SK-N-SH (cell line): ENCODE data around the gene ANXA11. TPM values are rescaled to one million over a fixed set of nuclear protein-coding genes. Genes with fewer than 3 reads are reported as not detected.
A peak's percentile ranks its signal among the peaks of the same experiment; 100 is the strongest.

Experiments
- CTCF ChIA-PET: fragments of 300-600, 350-600 bp; formaldehyde crosslinking; extraction: SDS; loops from one replicate; lab custom pipeline; 2021; lab: Yijun Ruan, JAX
- POLR2A ChIA-PET: fragments of 350-600 bp; sonication (Branson Sonifier 250); formaldehyde crosslinking; extraction: SDS; loops from one replicate; lab custom pipeline; 2020; ENCODE audit warnings: antibody characterized with exemption, inconsistent platforms; lab: Yijun Ruan, JAX
- DNase-seq: peaks from one replicate; pipeline ENCODE4 v3.0.0; 2012
- H2AFZ ChIP-seq: fragments of 200-600 bp; sonication (generic); 2 replicates; pipeline ENCODE4 v1.8.1; 2016; ENCODE audit warnings: antibody characterized with exemption, mild to moderate bottlenecking, low read depth
- H3F3A ChIP-seq: fragments of 200-600 bp; sonication (generic); replicated peaks from 2 replicates; pipeline ENCODE3; 2016; ENCODE audit warnings: antibody characterized with exemption, mild to moderate bottlenecking; ENCODE audit not compliant: insufficient read depth
- H3K27ac ChIP-seq, 2 experiments: fragments of 200-500 bp in 1 of 2; fragments of 200-600 bp in 1 of 2; sonication (Bioruptor generic) in 1 of 2; sonication (generic), shearing (Covaris generic) in 1 of 2; 2 replicates each; pipeline versions ENCODE4 v1.5.1 to v1.6.1; 2014 to 2016; ENCODE audit warnings: low read depth in 2 of 2, inconsistent platforms in 1 of 2, low read length in 1 of 2, mild to moderate bottlenecking in 1 of 2, mixed read lengths in 1 of 2
- H3K27me3 ChIP-seq: fragments of 200-600 bp; sonication (generic), shearing (Covaris generic); 2 replicates; pipeline ENCODE4 v1.6.1; 2016; ENCODE audit warnings: mixed run types; ENCODE audit not compliant: insufficient read depth
- H3K36me3 ChIP-seq, 2 experiments: fragments of 200-500 bp in 1 of 2; fragments of 200-600 bp in 1 of 2; sonication (Bioruptor generic) in 1 of 2; sonication (generic) in 1 of 2; replicated peaks in 1 of 2; 2 replicates each; pipeline versions ENCODE3 to v1.5.1; 2014 to 2016; ENCODE audit warnings: low read length in 1 of 2, mild to moderate bottlenecking in 1 of 2; ENCODE audit not compliant: insufficient read depth in 2 of 2, control insufficient read depth in 1 of 2
- H3K4me1 ChIP-seq, 2 experiments: fragments of 200-500 bp in 1 of 2; fragments of 200-600 bp in 1 of 2; sonication (Bioruptor generic) in 1 of 2; sonication (generic), shearing (Covaris generic) in 1 of 2; 2 replicates each; pipeline versions ENCODE4 v1.5.1 to v1.6.1; 2014 to 2016; ENCODE audit warnings: low read depth in 1 of 2, low read length in 1 of 2, mixed run types in 1 of 2; ENCODE audit not compliant: insufficient read depth in 2 of 2, control insufficient read depth in 1 of 2
- H3K4me2 ChIP-seq: fragments of 200-600 bp; sonication (generic), shearing (Covaris generic); 2 replicates; pipeline ENCODE4 v1.6.1; 2017; ENCODE audit warnings: mixed run types
- H3K4me3 ChIP-seq, 2 experiments: fragments of 200-500 bp in 1 of 2; fragments of 200-600 bp in 1 of 2; sonication (Bioruptor generic) in 1 of 2; sonication (generic), shearing (Covaris generic) in 1 of 2; 2 replicates each; pipeline versions ENCODE4 v1.5.1 to v1.8.1; 2014 to 2016; ENCODE audit warnings: low read depth in 2 of 2, inconsistent platforms in 1 of 2, low read length in 1 of 2, mild to moderate bottlenecking in 1 of 2, mixed read lengths in 1 of 2, moderate library complexity in 1 of 2
- H3K79me2 ChIP-seq: fragments of 200-600 bp; sonication (generic); 2 replicates; pipeline ENCODE4 v1.8.1; 2017; ENCODE audit warnings: mild to moderate bottlenecking; ENCODE audit not compliant: insufficient read depth
- H3K9ac ChIP-seq: fragments of 200-600 bp; sonication (generic); 2 replicates; pipeline ENCODE4 v1.6.1; 2017; ENCODE audit warnings: mixed run types
- H3K9me2 ChIP-seq: fragments of 200-600 bp; sonication (generic); 2 replicates; pipeline ENCODE4 v1.6.1; 2017; ENCODE audit warnings: mixed run types
- H3K9me3 ChIP-seq: fragments of 200-600 bp; sonication (generic); 2 replicates; pipeline ENCODE4 v1.6.1; 2017; ENCODE audit warnings: mixed run types, mild to moderate bottlenecking, moderate library complexity
- H4K20me1 ChIP-seq: fragments of 200-600 bp; sonication (generic); 2 replicates; pipeline ENCODE4 v1.6.1; 2017; ENCODE audit warnings: mild to moderate bottlenecking, mixed run types; ENCODE audit not compliant: insufficient read depth
- EP300 ChIP-seq, 2 experiments: IDR thresholded peaks; 2 replicates each; pipeline versions ENCODE4 v1.4.0 to v1.6.1; 2012; ENCODE audit warnings: borderline replicate concordance in 1 of 2, low read depth in 1 of 2, low read length in 1 of 2
- FOXM1 ChIP-seq: IDR thresholded peaks from 2 replicates; pipeline ENCODE4 v1.4.0; 2012; ENCODE audit warnings: low read depth, mild to moderate bottlenecking
- GABPA ChIP-seq: IDR thresholded peaks from 2 replicates; pipeline ENCODE4 v1.4.0; 2012; ENCODE audit warnings: low read depth, mild to moderate bottlenecking
- JUND ChIP-seq: IDR thresholded peaks from 2 replicates; pipeline ENCODE4 v1.4.0; 2012
- MXI1 ChIP-seq: IDR thresholded peaks from 2 replicates; pipeline ENCODE4 v1.6.1; 2012; ENCODE audit warnings: mild to moderate bottlenecking, low read depth, low read length, improper control_type of control experiment
- NRF1 ChIP-seq: IDR thresholded peaks from 2 replicates; pipeline ENCODE4 v1.6.1; 2012; ENCODE audit warnings: low read depth, mild to moderate bottlenecking, low read length
- POLR2AphosphoS5 ChIP-seq: IDR thresholded peaks from 2 replicates; pipeline ENCODE4 v1.6.1; 2012; ENCODE audit warnings: low read depth, low read length
- RAD21 ChIP-seq: IDR thresholded peaks from 2 replicates; pipeline ENCODE4 v1.6.1; 2012; ENCODE audit warnings: mild to moderate bottlenecking, low read length
- SIN3A ChIP-seq: IDR thresholded peaks from 2 replicates; pipeline ENCODE4 v1.6.1; 2012; ENCODE audit warnings: low read depth, mild to moderate bottlenecking, low read length, moderate library complexity, borderline replicate concordance
- TAF1 ChIP-seq: IDR thresholded peaks from 2 replicates; pipeline ENCODE4 v1.6.1; 2012; ENCODE audit warnings: low read depth, mild to moderate bottlenecking, low read length, moderate library complexity, borderline replicate concordance
- TEAD4 ChIP-seq: IDR thresholded peaks from 2 replicates; pipeline ENCODE4 v1.4.0; 2012; ENCODE audit warnings: mild to moderate bottlenecking, borderline replicate concordance; ENCODE audit not compliant: insufficient read depth
- YY1 ChIP-seq: IDR thresholded peaks from 2 replicates; pipeline ENCODE4 v1.4.0; 2012; ENCODE audit warnings: low read depth, mild to moderate bottlenecking
- WGBS: methylation state at CpG from one replicate; pipeline ENCODE4 v1.1.6; 2017; ENCODE audit warnings: low lambda C conversion rate; 5-methylcytosine and 5-hydroxymethylcytosine counted together
- polyA plus RNA-seq, 3 experiments: library from polyadenylated mRNA; depleted of rRNA; stranded (reverse); fragments of >200 nt; gene quantifications; 2 replicates each; pipeline ENCODE4 v1.2.3, GENCODE V29; 2012
- TF ChIP-seq, protein P1 (sequence below): IDR thresholded peaks from 2 replicates; pipeline ENCODE4 v1.4.0; 2012; ENCODE audit warnings: low read depth
- TF ChIP-seq, protein P2 (sequence below): IDR thresholded peaks from 2 replicates; pipeline ENCODE4 v1.4.0; 2012; ENCODE audit warnings: low read depth, borderline replicate concordance
- TF ChIP-seq, protein P3 (sequence below): fragments of 200-600 bp; sonication (generic); IDR thresholded peaks from 2 replicates; pipeline ENCODE4 v1.6.1; 2017; ENCODE audit warnings: antibody characterized with exemption, mild to moderate bottlenecking, moderate library complexity
- TF ChIP-seq, protein P4 (sequence below): fragments of 150-350 bp; IDR thresholded peaks from 2 replicates; pipeline ENCODE4 v1.6.1; 2017; ENCODE audit warnings: antibody characterized with exemption, low read length, low read depth, borderline replicate concordance

ANXA11 gene
- polyA plus RNA-seq, 1 of the 3 experiments (the other 2 are of a cell fraction): 53.6 TPM

DNA sequence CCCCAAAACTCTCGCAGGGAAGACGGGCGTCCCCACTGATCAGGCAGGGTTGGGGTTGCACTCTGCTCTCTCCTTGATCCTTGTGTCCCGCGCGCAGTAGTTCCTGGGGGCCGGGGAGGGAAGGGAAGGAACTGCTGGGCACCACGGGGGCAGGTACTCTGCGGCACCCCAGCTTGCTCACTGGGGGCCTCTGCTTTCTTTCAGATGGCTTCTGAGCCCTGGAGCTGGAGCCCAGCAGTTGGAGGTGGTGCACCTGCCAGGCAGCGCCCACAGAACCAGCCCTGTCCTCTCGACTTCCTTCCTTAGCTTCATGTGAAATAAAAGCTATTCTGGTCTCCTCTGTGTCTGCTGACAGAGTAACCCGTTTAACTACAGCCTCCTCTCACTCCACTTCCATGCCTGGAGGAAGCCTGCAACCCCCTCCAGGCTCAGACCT, 60.6 kb downstream of the ANXA11 start:
- Histone ChIP-seq H3K9ac (no peak overlapping the region), H3K4me1 (peaks cover 4 to 9% of the 10 kb centered on the region in 2 experiments; a peak in 2 of 4 replicates), H3K4me2 (0 out of 2 replicates have a peak overlapping the region, but pooled peaks have one; percentile 79), H3K27me3 (no peaks in the 10 kb centered on the region), H3K9me3 (0 out of 2 replicates have a peak, but pooled peaks cover 4% of the 10 kb centered on the region), H3K9me2 (no peaks in the 10 kb centered on the region), H3F3A (no peaks in the 10 kb centered on the region), H4K20me1 (no peaks in the 10 kb centered on the region), H3K36me3 (peaks cover 0 to 12% of the 10 kb centered on the region in 2 experiments), H3K79me2 (no peaks in the 10 kb centered on the region), H3K27ac (no peak overlapping the region), H2AFZ (no peak overlapping the region), H3K4me3 (no peak overlapping the region)
- DNase-seq: no peak
- CTCF ChIA-PET: interaction anchor here (0.6 to 5.8 kb wide), 23 partner anchors 8 to 606 kb away, joined by 3 to 93 read pairs (median 6); no protein-coding TSS in a partner anchor
- TF ChIP-seq FOXM1 (no peak), POLR2AphosphoS5 (0 out of 2 replicates have a peak, but pooled peaks have one; percentile 32), MXI1 (no peak)
- WGBS: 54% methylated on average over 4 of the region's 12 CpGs
- POLR2A ChIA-PET: no interaction called here

DNA sequence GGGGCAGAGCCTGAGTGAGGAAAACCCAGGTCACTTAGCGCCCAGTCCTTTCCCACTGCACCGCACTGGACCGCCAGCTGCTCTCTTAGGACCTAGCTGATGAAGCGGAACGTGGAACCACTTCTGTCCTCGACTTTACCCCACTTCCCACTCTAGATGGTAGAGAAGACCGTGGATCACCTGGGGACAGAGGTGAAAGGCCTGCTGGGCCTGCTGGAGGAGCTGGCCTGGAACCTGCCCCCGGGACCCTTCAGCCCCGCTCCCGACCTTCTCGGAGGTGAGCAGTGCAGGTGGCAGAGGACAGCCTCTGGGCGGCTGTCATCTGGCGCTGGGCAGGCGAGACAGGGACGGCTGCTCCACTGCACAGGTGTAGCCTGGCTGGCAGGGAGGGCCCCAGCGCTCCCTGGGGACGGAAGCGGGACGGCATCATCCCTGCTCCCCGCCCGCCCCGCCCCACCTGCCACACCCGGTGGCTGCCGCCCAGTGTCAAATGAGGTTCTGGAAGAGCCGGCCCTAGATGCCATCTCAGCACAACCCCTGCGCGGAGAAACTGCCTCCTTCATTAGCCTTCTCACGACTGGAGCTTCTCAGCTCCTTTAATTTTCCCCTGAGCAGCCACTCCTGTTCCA, 61.2 kb downstream of the ANXA11 start:
- H3K9ac ChIP-seq: no peak overlapping the region
- DNase-seq: peak; percentile 46
- no peaks in the 10 kb centered on the region for H3K27me3 ChIP-seq
- H3K9me2 ChIP-seq: no peaks in the 10 kb centered on the region
- H2AFZ ChIP-seq: no peak overlapping the region
- H3K4me3 ChIP-seq: peak overlapping the region; percentile 23 to 35; a peak in 3 of 4 replicates
- 7% methylated on average over 10 of the region's 28 CpGs for WGBS
- no peaks in the 10 kb centered on the region for H3F3A ChIP-seq
- H3K36me3 ChIP-seq: peaks cover 0 to 8% of the 10 kb centered on the region in 2 experiments
- no peak overlapping the region for H3K27ac ChIP-seq
- no peaks in the 10 kb centered on the region for H3K79me2 ChIP-seq
- no peaks in the 10 kb centered on the region for H4K20me1 ChIP-seq
- TF ChIP-seq FOXM1 (no peak), EP300 (IDR thresholded peaks at IDR 0.05; ENCODE audit: borderline replicate concordance in 1 of 2, low read depth in 1 of 2, low read length in 1 of 2) (no peak), YY1 (no peak), MXI1 (no peak), POLR2AphosphoS5 (no peak), JUND (no peak), SIN3A (no peak), TAF1 (no peak), TEAD4 (no peak), GABPA (no peak), NRF1 (no peak), RAD21 (no peak)
- TF ChIP-seq, protein P1, sequence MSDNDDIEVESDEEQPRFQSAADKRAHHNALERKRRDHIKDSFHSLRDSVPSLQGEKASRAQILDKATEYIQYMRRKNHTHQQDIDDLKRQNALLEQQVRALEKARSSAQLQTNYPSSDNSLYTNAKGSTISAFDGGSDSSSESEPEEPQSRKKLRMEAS: no peak
- TF ChIP-seq, protein P2, sequence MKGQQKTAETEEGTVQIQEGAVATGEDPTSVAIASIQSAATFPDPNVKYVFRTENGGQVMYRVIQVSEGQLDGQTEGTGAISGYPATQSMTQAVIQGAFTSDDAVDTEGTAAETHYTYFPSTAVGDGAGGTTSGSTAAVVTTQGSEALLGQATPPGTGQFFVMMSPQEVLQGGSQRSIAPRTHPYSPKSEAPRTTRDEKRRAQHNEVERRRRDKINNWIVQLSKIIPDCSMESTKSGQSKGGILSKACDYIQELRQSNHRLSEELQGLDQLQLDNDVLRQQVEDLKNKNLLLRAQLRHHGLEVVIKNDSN: no peak
- TF ChIP-seq, protein P3, sequence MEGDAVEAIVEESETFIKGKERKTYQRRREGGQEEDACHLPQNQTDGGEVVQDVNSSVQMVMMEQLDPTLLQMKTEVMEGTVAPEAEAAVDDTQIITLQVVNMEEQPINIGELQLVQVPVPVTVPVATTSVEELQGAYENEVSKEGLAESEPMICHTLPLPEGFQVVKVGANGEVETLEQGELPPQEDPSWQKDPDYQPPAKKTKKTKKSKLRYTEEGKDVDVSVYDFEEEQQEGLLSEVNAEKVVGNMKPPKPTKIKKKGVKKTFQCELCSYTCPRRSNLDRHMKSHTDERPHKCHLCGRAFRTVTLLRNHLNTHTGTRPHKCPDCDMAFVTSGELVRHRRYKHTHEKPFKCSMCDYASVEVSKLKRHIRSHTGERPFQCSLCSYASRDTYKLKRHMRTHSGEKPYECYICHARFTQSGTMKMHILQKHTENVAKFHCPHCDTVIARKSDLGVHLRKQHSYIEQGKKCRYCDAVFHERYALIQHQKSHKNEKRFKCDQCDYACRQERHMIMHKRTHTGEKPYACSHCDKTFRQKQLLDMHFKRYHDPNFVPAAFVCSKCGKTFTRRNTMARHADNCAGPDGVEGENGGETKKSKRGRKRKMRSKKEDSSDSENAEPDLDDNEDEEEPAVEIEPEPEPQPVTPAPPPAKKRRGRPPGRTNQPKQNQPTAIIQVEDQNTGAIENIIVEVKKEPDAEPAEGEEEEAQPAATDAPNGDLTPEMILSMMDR: no peak; the same call in 1 of the 2 replicates
- TF ChIP-seq, protein P4, sequence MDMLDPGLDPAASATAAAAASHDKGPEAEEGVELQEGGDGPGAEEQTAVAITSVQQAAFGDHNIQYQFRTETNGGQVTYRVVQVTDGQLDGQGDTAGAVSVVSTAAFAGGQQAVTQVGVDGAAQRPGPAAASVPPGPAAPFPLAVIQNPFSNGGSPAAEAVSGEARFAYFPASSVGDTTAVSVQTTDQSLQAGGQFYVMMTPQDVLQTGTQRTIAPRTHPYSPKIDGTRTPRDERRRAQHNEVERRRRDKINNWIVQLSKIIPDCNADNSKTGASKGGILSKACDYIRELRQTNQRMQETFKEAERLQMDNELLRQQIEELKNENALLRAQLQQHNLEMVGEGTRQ: no peak
- H3K9me3 ChIP-seq: 0 out of 2 replicates have a peak, but pooled peaks cover under 1% of the 10 kb centered on the region
- POLR2A ChIA-PET: interaction anchor here (0.6 kb wide), 1 partner anchor 1504 kb away, joined by 3 read pairs; no protein-coding TSS in a partner anchor
- peak overlapping the region; percentile 79 for H3K4me2 ChIP-seq
- peaks cover 4 to 9% of the 10 kb centered on the region in 2 experiments; a peak in 2 of 4 replicates for H3K4me1 ChIP-seq
- CTCF ChIA-PET: interaction anchor here (0.6 to 5.8 kb wide), 43 partner anchors 9 to 606 kb away, joined by 3 to 93 read pairs (median 4); partner anchors contain the start of gene PLAC9
